ACC112 (cell line): ENCODE results near the gene ASTL.
"Not testable (repeated sequence)": the region's sequence is repeated elsewhere in the genome, so short reads cannot be mapped to it uniquely, and the experiment has no call there.

Experiments
- H2AFZ ChIP-seq: fragments of 200-600 bp; sonication (generic); one replicate; pipeline ENCODE4 v1.6.0; 2017; ENCODE audit warnings: antibody characterized with exemption, low read length; ENCODE audit not compliant: unreplicated experiment
- H3K27ac ChIP-seq: fragments of 200-600 bp; sonication (generic); 2 replicates; pipeline ENCODE4 v1.5.1; 2014; ENCODE audit warnings: low read depth, mild to moderate bottlenecking, antibody characterized with exemption, low read length, moderate library complexity
- H3K27me3 ChIP-seq: fragments of 200-600 bp; sonication (generic); 2 replicates; pipeline ENCODE4 v1.6.1; 2014; ENCODE audit warnings: mild to moderate bottlenecking, antibody characterized with exemption, low read length, moderate library complexity, mixed read lengths; ENCODE audit not compliant: insufficient read depth
- H3K36me3 ChIP-seq: fragments of 200-600 bp; sonication (generic); 2 replicates; pipeline ENCODE4 v1.6.1; 2016; ENCODE audit warnings: mild to moderate bottlenecking, antibody characterized with exemption, low read length, moderate library complexity, mixed read lengths; ENCODE audit not compliant: insufficient read depth
- H3K4me1 ChIP-seq: fragments of 200-600 bp; sonication (generic); one replicate; pipeline ENCODE4 v1.6.1; 2016; ENCODE audit warnings: low read length, mixed read lengths; ENCODE audit not compliant: insufficient read depth, unreplicated experiment, control insufficient read depth
- H3K4me3 ChIP-seq: fragments of 200-600 bp; sonication (generic); 2 replicates; pipeline ENCODE4 v1.5.1; 2014; ENCODE audit warnings: mild to moderate bottlenecking, low read depth, low read length
- H3K79me2 ChIP-seq: fragments of 200-600 bp; sonication (generic); one replicate; pipeline ENCODE4 v1.6.0; 2016; ENCODE audit warnings: low read length; ENCODE audit not compliant: control insufficient read depth, unreplicated experiment, insufficient read depth

Gene ASTL

GRCh38 chr2:96145036-96145847, 6.9 kb upstream of the ASTL start, which contains the start of gene DUSP2:
Gene DUSP2, minus strand, starts transcription at chr2:96145440. Its CDS starts 86 bp downstream, at chr2:96145354.
- Histone ChIP-seq H3K79me2 (no peaks in the 10 kb centered on the region), H3K36me3 (no peaks in the 10 kb centered on the region), H3K4me3 (peak within 1 kb of the TSS; percentile 88), H3K27ac (no peak within 1 kb of the TSS), H3K27me3 (no peaks in the 10 kb centered on the region), H3K4me1 (peaks cover 19% of the 10 kb centered on the region), H2AFZ (peak within 1 kb of the TSS; percentile 74)

GRCh38 chr2:96144481-96145035, 6.3 kb upstream of the ASTL start:
- peak overlapping the region; percentile 74 for H2AFZ ChIP-seq
- no peaks in the 10 kb centered on the region for H3K79me2 ChIP-seq
- H3K27me3 ChIP-seq, result no peaks in the 10 kb centered on the region
- peaks cover 19% of the 10 kb centered on the region for H3K4me1 ChIP-seq
- H3K36me3 ChIP-seq, result no peaks in the 10 kb centered on the region
- H3K27ac ChIP-seq, result no peak overlapping the region
- H3K4me3 ChIP-seq, result peak overlapping the region; percentile 88

- Histone ChIP-seq H3K4me3 (peak overlapping the region; percentile 88), H3K27ac (no peak overlapping the region), H3K79me2 (no peaks in the 10 kb centered on the region), H2AFZ (no peak overlapping the region), H3K27me3 (no peaks in the 10 kb centered on the region), H3K4me1 (peaks cover 19% of the 10 kb centered on the region), H3K36me3 (no peaks in the 10 kb centered on the region)
Measured at GRCh38 chr2:96143848-96144480, 5.7 kb upstream of the ASTL start.

GRCh38 chr2:96143231-96143847, 5.0 kb upstream of the ASTL start:
- Histone ChIP-seq H3K27ac (no peak overlapping the region), H3K79me2 (no peaks in the 10 kb centered on the region), H3K27me3 (no peaks in the 10 kb centered on the region), H3K4me1 (peaks cover 14% of the 10 kb centered on the region), H2AFZ (no peak overlapping the region), H3K4me3 (no peak overlapping the region), H3K36me3 (no peaks in the 10 kb centered on the region)

- Histone ChIP-seq H2AFZ (no peak overlapping the region), H3K27me3 (no peaks in the 10 kb centered on the region; the same call in 1 of the 2 replicates), H3K27ac (no peak overlapping the region), H3K36me3 (no peaks in the 10 kb centered on the region), H3K4me3 (no peak overlapping the region), H3K4me1 (peaks cover 8% of the 10 kb centered on the region), H3K79me2 (no peaks in the 10 kb centered on the region)
Measured at GRCh38 chr2:96142217-96143113, 4.2 kb upstream of the ASTL start.

GRCh38 chr2:96141624-96141967, 3.3 kb upstream of the ASTL start:
- H3K27ac ChIP-seq, H3K4me1 ChIP-seq: not testable (repeated sequence)

GRCh38 chr2:96140941-96141623, 2.8 kb upstream of the ASTL start:
- Histone ChIP-seq H3K4me1 (peaks cover 8% of the 10 kb centered on the region), H3K27me3 (peaks cover 4% of the 10 kb centered on the region), H2AFZ (no peak overlapping the region), H3K4me3 (no peak overlapping the region), H3K27ac (no peak overlapping the region), H3K36me3 (no peaks in the 10 kb centered on the region), H3K79me2 (no peaks in the 10 kb centered on the region)

More at GRCh38 chr2:96141624-96141967, 3.3 kb upstream of the ASTL start:
- not testable (repeated sequence) for H3K36me3 ChIP-seq, H3K27me3 ChIP-seq, H2AFZ ChIP-seq, H3K79me2 ChIP-seq, H3K4me3 ChIP-seq

- Histone ChIP-seq H3K27ac (no peak overlapping the region), H3K4me3 (no peak overlapping the region)
Measured at GRCh38 chr2:96139181-96139758, 968 bp upstream of the ASTL start.

GRCh38 chr2:96137321-96138178, 752 bp downstream of the ASTL start:
- Histone ChIP-seq H3K4me1 (no peaks in the 10 kb centered on the region), H3K27ac (no peak overlapping the region), H3K4me3 (no peak overlapping the region), H3K36me3 (no peaks in the 10 kb centered on the region), H2AFZ (no peak overlapping the region), H3K27me3 (peaks cover 28% of the 10 kb centered on the region), H3K79me2 (no peaks in the 10 kb centered on the region)

More at GRCh38 chr2:96139181-96139758, 968 bp upstream of the ASTL start:
- no peaks in the 10 kb centered on the region for H3K79me2 ChIP-seq
- no peak overlapping the region for H2AFZ ChIP-seq
- H3K36me3 ChIP-seq, result no peaks in the 10 kb centered on the region
- peaks cover 19% of the 10 kb centered on the region for H3K27me3 ChIP-seq
- peaks cover 5% of the 10 kb centered on the region for H3K4me1 ChIP-seq
